ENCODE measurements around the gene MVB12B.
"Not testable (repeated sequence)": the region's sequence is repeated elsewhere in the genome, so short reads cannot be mapped to it uniquely, and the experiment has no call there.

The MVB12B gene, protein sequence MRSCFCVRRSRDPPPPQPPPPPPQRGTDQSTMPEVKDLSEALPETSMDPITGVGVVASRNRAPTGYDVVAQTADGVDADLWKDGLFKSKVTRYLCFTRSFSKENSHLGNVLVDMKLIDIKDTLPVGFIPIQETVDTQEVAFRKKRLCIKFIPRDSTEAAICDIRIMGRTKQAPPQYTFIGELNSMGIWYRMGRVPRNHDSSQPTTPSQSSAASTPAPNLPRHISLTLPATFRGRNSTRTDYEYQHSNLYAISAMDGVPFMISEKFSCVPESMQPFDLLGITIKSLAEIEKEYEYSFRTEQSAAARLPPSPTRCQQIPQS

GRCh38 chr9:126326228-126327005 lies at the start of gene MVB12B:
MVB12B (plus strand) TSS chr9:126326829; CDS start chr9:126326930, 101 bp downstream.
- peak; percentile 63 for DNase-seq

- DNase-seq: no peak
These were observed 42.7 kb upstream of the MVB12B start for GRCh38 chr9:126283799-126284465.

DNA sequence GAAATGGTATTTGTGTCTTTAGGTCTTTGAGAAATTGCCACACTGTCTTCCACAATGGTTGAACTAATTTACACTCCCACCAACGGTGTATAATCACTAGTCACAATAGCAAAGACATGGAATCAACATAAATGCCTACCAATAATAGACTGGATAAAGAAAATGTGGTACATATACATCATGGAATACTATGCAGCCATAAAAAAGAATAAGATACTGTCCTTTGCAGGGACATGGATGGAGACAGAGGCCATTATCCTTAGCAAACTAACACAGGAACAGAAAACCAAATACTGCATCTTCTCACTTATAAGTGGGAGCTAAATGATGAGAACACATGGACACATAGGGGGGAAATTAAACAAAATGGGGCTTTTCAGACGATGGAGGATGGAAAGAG lies 41.0 kb upstream of the MVB12B start:
- DNase-seq: not testable (repeated sequence)

GRCh38 chr9:126287166-126287866 lies 39.3 kb upstream of the MVB12B start:
- DNase-seq: no peak

- no peak for DNase-seq
These were observed 35.8 kb upstream of the MVB12B start for GRCh38 chr9:126290871-126291270.

GRCh38 chr9:126291925-126292324 lies 34.7 kb upstream of the MVB12B start:
- no peak for DNase-seq

GRCh38 chr9:126292736-126293521 lies 33.7 kb upstream of the MVB12B start:
- no peak for DNase-seq

GRCh38 chr9:126293522-126293889 lies 33.1 kb upstream of the MVB12B start:
- DNase-seq: no peak

GRCh38 chr9:126294331-126295081 lies 32.1 kb upstream of the MVB12B start:
- no peak for DNase-seq

DNA sequence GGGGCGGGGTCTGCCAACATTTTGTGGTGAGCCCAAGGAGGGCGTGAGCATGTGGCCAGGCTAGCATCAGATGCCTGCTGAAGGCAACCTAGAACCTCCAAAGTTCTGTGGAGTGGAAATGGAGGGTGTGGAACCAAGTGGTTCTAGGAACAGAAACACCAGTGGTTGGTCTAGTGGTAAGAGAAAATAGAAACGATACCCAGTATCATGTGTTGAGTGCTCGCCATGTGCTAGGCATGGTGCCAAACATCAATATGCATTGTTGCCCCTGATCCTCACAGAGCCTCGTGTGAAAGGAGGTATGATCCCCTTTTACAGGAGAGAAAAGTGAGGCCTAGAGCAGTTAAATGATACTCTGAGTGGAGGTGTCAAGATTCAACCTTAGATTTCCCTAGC lies 31.5 kb upstream of the MVB12B start:
- no peak for DNase-seq

DNA sequence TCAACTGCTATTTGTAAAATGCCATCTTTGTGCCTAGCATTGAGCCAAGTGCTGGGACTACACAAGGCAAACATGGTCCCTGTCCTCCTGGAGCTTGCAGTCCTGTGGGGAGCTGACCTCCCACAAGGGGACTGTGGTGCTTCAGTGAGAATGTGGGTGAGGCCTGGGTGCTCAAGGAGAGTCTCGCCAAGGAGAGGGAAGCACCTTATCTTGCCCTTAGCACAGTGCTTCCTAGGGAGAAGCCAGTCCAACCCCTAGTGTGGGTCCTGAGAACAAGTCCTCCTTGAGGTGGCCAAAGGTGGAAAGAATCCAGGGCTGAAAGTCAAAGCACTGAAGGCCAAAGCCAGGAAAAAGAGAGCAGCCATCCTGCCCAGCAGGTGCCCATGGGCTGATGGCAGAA lies 31.1 kb upstream of the MVB12B start:
- no peak for DNase-seq

DNA sequence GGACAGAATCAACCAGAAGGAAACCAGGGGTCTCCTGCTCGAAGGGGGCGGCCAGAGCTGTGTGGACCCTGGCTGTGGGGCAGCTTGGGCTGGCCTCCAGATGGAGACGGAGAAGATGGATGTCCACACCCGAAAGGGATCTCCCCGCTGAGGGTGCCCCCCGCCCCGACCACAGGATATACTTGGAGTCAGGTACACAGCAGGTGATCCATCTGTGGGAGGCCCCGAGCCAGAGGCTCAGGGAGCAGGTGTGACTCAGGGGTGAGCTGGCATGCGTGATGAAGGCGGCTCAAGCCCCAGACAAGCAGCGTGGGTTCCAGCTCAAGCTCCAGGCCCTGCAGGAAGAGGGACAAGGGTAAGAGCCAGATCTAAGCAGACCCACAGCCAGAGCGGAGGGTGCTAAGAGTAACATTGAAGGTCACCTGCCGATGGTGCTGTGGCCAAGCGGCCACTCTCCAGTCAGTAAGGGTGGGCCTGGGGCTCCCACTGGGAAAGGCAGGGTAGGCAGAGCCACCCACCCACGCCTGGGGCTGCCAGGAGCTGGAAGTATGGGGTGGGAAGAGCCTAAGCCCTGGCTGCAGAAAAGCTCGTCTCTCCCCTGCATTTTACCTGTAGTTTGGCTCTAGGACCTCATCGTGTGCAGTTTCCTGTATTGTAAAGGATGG lies 30.6 kb upstream of the MVB12B start:
- no peak for DNase-seq

DNA sequence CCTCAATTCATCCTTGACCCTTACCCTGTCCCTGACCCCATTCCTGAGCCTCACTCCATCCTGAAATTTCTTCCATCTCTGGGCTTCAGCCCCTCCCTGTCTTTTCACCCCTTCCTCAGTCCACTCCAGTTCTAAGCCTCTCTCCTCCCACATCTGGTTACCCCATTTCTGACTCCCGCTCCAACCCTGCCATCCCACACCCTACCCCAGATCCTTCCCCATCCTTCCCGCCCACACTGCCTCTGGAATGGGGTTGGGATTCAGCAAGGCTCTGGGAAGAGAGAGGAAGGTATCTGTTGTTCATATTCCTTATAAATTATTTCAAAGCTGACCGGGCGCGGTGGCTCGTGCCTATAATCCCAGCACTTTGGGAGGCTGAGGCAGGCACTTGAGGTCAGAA lies 29.9 kb upstream of the MVB12B start:
- no peak for DNase-seq

GRCh38 chr9:126297661-126298060 lies 29.0 kb upstream of the MVB12B start:
- DNase-seq: no peak

- no peak for DNase-seq
These were observed 28.4 kb upstream of the MVB12B start for GRCh38 chr9:126298063-126298801.

- DNase-seq: no peak
These were observed 26.8 kb upstream of the MVB12B start for GRCh38 chr9:126299706-126300276.

DNA sequence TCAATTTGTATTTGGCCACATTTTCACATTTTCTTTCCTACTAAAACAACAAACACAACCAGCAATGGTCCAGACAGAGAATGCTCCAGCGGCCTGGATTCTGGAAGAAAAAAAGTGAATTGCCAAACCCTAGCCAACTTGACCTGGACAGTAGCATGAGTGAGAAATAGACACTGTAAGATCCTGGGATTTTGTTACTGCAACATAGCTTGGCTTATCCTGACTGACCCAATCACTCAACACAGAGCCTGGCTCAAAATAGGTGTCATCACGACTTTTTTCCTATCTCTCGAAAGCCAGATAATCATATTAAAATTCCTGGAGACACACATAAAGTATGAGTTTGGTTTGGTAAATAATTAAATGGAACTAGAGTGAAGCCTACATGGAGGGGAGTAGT lies 25.4 kb upstream of the MVB12B start:
- DNase-seq: no peak

DNA sequence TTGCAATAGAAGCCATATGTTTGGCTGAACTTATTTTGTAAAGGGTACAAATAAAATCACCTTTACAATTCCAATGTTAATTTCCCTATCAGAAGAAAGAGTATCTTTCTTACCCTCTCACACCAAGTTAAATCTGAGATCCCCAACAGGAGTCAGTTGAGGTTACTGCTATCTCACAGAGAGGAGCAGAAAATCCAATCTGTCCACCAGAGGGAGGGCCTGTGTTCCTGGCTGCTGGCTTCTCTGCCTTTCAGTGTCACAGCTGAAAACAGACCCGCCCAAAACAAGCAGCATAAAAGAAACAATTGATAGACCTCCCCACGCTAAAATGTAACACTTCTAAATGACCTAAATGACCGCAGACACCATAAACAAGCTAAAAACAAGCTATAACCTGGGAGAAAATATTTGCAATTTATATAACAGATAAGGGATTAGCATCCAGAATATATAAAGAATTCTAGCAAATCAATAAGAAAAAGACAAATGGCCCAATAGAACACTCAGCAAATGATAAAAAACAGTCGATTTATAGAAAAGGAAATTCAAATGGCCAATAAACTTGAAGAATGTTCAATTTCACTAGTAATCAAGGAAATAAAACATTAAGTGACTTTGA lies 24.5 kb upstream of the MVB12B start:
- peak; percentile 63 for DNase-seq

GRCh38 chr9:126302730-126303129 lies 23.9 kb upstream of the MVB12B start:
- no peak for DNase-seq

Data from CD4-positive, alpha-beta T cell treated with Interleukin-12 subunit alpha and Interleukin-12 subunit beta, for 1 hour (primary cell).